ENCODE results near the gene SPARCL1.
"Not testable (repeated sequence)": the region's sequence is repeated elsewhere in the genome, so short reads cannot be mapped to it uniquely, and the experiment has no call there.

SPARCL1 gene

GRCh38 chr4:87433342-87433741, 95.8 kb downstream of the SPARCL1 start:
- no peak for DNase-seq

GRCh38 chr4:87430038-87430437, 99.1 kb downstream of the SPARCL1 start:
- no peak for DNase-seq

GRCh38 chr4:87428979-87429378, 100.2 kb downstream of the SPARCL1 start:
- DNase-seq: no peak

- DNase-seq: no peak
Measured at GRCh38 chr4:87427518-87427868, 101.7 kb downstream of the SPARCL1 start.

GRCh38 chr4:87426865-87427517, 102.2 kb downstream of the SPARCL1 start:
- DNase-seq: no peak

- DNase-seq: no peak
Measured at GRCh38 chr4:87425711-87426110, 103.5 kb downstream of the SPARCL1 start.

GRCh38 chr4:87424099-87424543, 105.1 kb downstream of the SPARCL1 start:
- not testable (repeated sequence) for DNase-seq

All from stimulated activated CD8-positive, alpha-beta memory T cell treated with anti-CD3 and anti-CD28 coated beads, Interleukin-4, amount 100 ng/mL, for 48 hours (primary cell).